Measurements from ENCODE around the gene LRFN3.
A peak's percentile ranks its signal among the peaks of the same experiment; 100 is the strongest.
"Not testable (repeated sequence)": the region's sequence is repeated elsewhere in the genome, so short reads cannot be mapped to it uniquely, and the experiment has no call there.

The LRFN3 gene

GRCh38 chr19:35905178-35905727, 30.9 kb upstream of the LRFN3 start:
- DNase-seq, result no peak

- no peak for DNase-seq
These were observed 28.8 kb upstream of the LRFN3 start for GRCh38 chr19:35907377-35907745.

- no peak for DNase-seq
These were observed 28.1 kb upstream of the LRFN3 start, which contains the start of gene TYROBP for GRCh38 chr19:35908010-35908441. TSS of gene TYROBP (minus strand) at chr19:35908295. CDS start at chr19:35908228, 67 bp downstream.

- no peak for DNase-seq
These were observed 27.0 kb upstream of the LRFN3 start for GRCh38 chr19:35908973-35909683.

GRCh38 chr19:35909684-35910035, 26.5 kb upstream of the LRFN3 start:
- no peak for DNase-seq

GRCh38 chr19:35910355-35910754, 25.8 kb upstream of the LRFN3 start:
- DNase-seq, result not testable (repeated sequence)

- no peak for DNase-seq
These were observed 25.0 kb upstream of the LRFN3 start for GRCh38 chr19:35911173-35911572.

GRCh38 chr19:35911790-35912189, 24.4 kb upstream of the LRFN3 start:
- DNase-seq, result no peak

GRCh38 chr19:35913589-35913988, 22.6 kb upstream of the LRFN3 start:
- DNase-seq, result no peak

- no peak for DNase-seq
These were observed 20.7 kb upstream of the LRFN3 start for GRCh38 chr19:35915443-35915842.

- no peak for DNase-seq
These were observed 16.9 kb upstream of the LRFN3 start for GRCh38 chr19:35919306-35919705.

- DNase-seq, result no peak
These were observed 15.2 kb upstream of the LRFN3 start for GRCh38 chr19:35921012-35921411.

GRCh38 chr19:35925501-35925900, 10.7 kb upstream of the LRFN3 start:
- no peak for DNase-seq

- DNase-seq, result no peak
These were observed 7.7 kb upstream of the LRFN3 start for GRCh38 chr19:35928507-35928906.

- DNase-seq, result no peak
These were observed 6.3 kb upstream of the LRFN3 start for GRCh38 chr19:35929876-35930275.

GRCh38 chr19:35931161-35931873, 4.9 kb upstream of the LRFN3 start:
- DNase-seq, result peak; percentile 31

GRCh38 chr19:35931874-35932202, 4.3 kb upstream of the LRFN3 start:
- no peak for DNase-seq

- no peak for DNase-seq
These were observed 3.8 kb upstream of the LRFN3 start for GRCh38 chr19:35932291-35932936.

- DNase-seq, result no peak
These were observed 629 bp downstream of the LRFN3 start for GRCh38 chr19:35936738-35937268.

- no peak for DNase-seq
These were observed 1.4 kb downstream of the LRFN3 start for GRCh38 chr19:35937345-35938281.

GRCh38 chr19:35938282-35939224, 2.4 kb downstream of the LRFN3 start:
- DNase-seq, result no peak
